Posterior vena cava (tissue), 2 donors: ENCODE measurements around the gene DUS2. TPM values are rescaled to one million over a fixed set of nuclear protein-coding genes. Genes with fewer than 3 reads are reported as not detected.

Experiments
- DNase-seq: peaks from one replicate; pipeline ENCODE4 v3.0.0-alpha.2; 2020; ENCODE audit warnings: low spot score
- intact Hi-C, 2 donors: fragments of 100-400 bp; cut with DNase I; formaldehyde crosslinking; loops; one replicate each; pipeline versions ENCODE4 v1.14.1 to v1.14.2; 2022 to 2023
- total RNA-seq, 2 donors: library from RNA; stranded (reverse); fragmentation: NEBNext Ultra II Directional; extraction: Animal tissue kit (Norgen Biotek cat#: 25700); gene quantifications; one replicate each; pipeline ENCODE4 v1.2.1, GENCODE V29; 2021
- donor health status: DM: yes; HTN: yes; CAD: no.
- donor health status: DM: yes; HTN: yes; CAD: no.

The DUS2 gene
- total RNA-seq, 2 donors from 2014 or later, result 6.6 to 11.6 TPM

GRCh38 chr16:68071518-68071901 lies 48.4 kb downstream of the DUS2 start:
- intact Hi-C loops, result no loop called here
- no peak for DNase-seq

GRCh38 chr16:68072038-68072695 lies 49.1 kb downstream of the DUS2 start:
- no peak for DNase-seq
- intact Hi-C loops, result no loop called here

- intact Hi-C loops, result no loop called here
- no peak for DNase-seq
Observed at GRCh38 chr16:68073902-68074760, 51.0 kb downstream of the DUS2 start.

- intact Hi-C loops, result no loop called here
- DNase-seq, result no peak
Observed at GRCh38 chr16:68074850-68075555, 51.9 kb downstream of the DUS2 start.

GRCh38 chr16:68075980-68076379 lies 52.9 kb downstream of the DUS2 start:
- no peak for DNase-seq
- intact Hi-C loops, result no loop called here

- DNase-seq, result no peak
Observed at GRCh38 chr16:68076560-68076959, 53.5 kb downstream of the DUS2 start.

GRCh38 chr16:68077866-68078700 lies 55.0 kb downstream of the DUS2 start:
- no peak for DNase-seq
- intact Hi-C loops, result no loop called here

More at GRCh38 chr16:68076560-68076959, 53.5 kb downstream of the DUS2 start:
- intact Hi-C loops, result no loop called here

- no peak for DNase-seq
- intact Hi-C loops, result no loop called here
Observed at GRCh38 chr16:68078701-68079375, 55.8 kb downstream of the DUS2 start.

- intact Hi-C loops, result no loop called here
- DNase-seq, result no peak
Observed at GRCh38 chr16:68079376-68079625, 56.2 kb downstream of the DUS2 start.

GRCh38 chr16:68079626-68080344 lies 56.7 kb downstream of the DUS2 start:
- DNase-seq, result peak; percentile 87
- intact Hi-C loops, result loop anchor here in 1 of 2 donors (10.0 kb wide), 1 partner anchor 145 kb away; no protein-coding TSS in a partner anchor

- intact Hi-C loops, result loop anchor here in 1 of 2 donors (10.0 kb wide), 1 partner anchor 143 kb away; no protein-coding TSS in a partner anchor
- DNase-seq, result peak; percentile 42
Observed at GRCh38 chr16:68081861-68082628, 59.0 kb downstream of the DUS2 start.

- intact Hi-C loops, result loop anchor here in 1 of 2 donors (10.0 kb wide), 1 partner anchor 142 kb away; no protein-coding TSS in a partner anchor
- DNase-seq, result peak; percentile 63
Observed at GRCh38 chr16:68082629-68083238, 59.6 kb downstream of the DUS2 start.

- DNase-seq, result peak; percentile 9
- intact Hi-C loops, result loop anchor here in 1 of 2 donors (10.0 kb wide), 1 partner anchor 141 kb away; no protein-coding TSS in a partner anchor
Observed at GRCh38 chr16:68083239-68083781, 60.2 kb downstream of the DUS2 start.

GRCh38 chr16:68083861-68084503 lies 60.9 kb downstream of the DUS2 start:
- DNase-seq, result no peak
- intact Hi-C loops, result loop anchor here in 1 of 2 donors (10.0 kb wide), 1 partner anchor 141 kb away; no protein-coding TSS in a partner anchor

- intact Hi-C loops, result loop anchor here in 1 of 2 donors (10.0 kb wide), 1 partner anchor 140 kb away; no protein-coding TSS in a partner anchor
- DNase-seq, result peak; percentile 96
Observed at GRCh38 chr16:68084504-68085258, 61.6 kb downstream of the DUS2 start.
